Stimulated activated CD8-positive, alpha-beta memory T cell treated with anti-CD3 and anti-CD28 coated beads, Interleukin-12 subunit alpha, Interleukin-12 subunit beta, amount 100 ng/mL, for 1 hour (primary cell): ENCODE data around the gene YRDC.

Experiments used
- DNase-seq: peaks from one replicate; pipeline ENCODE4 v3.0.0-alpha.2; 2020; ENCODE audit warnings: low read depth

Gene YRDC, protein sequence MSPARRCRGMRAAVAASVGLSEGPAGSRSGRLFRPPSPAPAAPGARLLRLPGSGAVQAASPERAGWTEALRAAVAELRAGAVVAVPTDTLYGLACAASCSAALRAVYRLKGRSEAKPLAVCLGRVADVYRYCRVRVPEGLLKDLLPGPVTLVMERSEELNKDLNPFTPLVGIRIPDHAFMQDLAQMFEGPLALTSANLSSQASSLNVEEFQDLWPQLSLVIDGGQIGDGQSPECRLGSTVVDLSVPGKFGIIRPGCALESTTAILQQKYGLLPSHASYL

DNA sequence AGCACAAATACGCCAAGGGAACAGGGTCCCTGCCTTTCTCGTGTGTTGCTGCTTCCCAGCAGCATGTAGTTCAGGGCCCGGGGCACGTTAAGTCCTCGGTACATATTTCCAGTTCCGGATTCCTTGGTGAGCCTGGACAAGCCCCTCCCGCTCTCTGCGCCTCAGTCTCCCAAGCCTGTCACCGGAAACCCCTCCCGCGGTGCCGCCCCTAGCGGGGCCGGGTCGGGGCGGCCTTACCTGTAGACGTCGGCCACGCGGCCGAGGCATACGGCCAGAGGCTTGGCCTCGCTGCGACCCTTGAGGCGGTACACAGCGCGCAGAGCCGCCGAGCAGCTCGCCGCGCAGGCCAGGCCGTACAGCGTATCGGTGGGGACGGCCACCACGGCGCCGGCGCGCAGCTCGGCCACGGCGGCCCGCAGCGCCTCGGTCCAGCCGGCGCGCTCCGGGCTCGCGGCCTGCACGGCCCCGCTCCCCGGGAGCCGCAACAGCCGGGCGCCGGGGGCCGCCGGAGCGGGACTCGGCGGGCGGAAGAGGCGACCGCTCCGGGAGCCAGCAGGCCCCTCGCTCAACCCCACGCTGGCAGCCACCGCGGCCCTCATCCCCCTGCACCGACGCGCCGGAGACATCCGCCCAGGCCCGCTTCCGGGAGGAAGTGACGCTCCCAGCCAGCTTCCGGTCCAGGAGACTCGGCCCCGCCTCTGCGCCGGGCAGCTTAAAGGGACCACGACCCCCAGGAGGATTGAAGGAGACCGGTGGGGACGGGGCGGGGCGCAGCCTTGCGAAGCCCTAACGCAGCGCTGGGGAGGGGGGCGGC is at the start of gene YRDC, which contains the start of gene C1orf122:
Gene YRDC (minus strand): TSS at position 654 of the 814 bp plus-strand sequence. CDS start 28 bp downstream, at position 626.
Gene C1orf122 (plus strand): TSS at position 236 of the 814 bp plus-strand sequence. CDS start 615 bp downstream, outside the sequence.
- DNase-seq, result peak; percentile 89

DNA sequence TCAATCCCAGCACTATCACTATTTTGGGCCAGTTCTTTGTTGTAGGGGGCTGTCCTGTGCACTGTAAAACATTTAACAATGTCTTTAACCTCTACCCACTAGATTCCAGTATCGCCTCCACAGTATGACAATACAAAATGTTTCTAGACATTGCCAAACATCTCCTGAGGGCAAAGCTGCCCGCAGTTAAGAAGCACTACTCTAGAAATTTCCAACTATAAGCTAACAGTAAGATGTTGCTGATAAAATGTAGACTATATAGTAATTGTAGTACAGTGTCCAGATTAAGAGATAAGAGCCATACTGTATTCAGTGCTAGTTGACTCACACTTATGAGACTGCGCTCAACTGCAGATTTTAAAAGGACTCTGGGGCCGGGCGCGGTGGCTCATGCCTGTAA is 46.4 kb upstream of the YRDC start:
- DNase-seq, result no peak

DNA sequence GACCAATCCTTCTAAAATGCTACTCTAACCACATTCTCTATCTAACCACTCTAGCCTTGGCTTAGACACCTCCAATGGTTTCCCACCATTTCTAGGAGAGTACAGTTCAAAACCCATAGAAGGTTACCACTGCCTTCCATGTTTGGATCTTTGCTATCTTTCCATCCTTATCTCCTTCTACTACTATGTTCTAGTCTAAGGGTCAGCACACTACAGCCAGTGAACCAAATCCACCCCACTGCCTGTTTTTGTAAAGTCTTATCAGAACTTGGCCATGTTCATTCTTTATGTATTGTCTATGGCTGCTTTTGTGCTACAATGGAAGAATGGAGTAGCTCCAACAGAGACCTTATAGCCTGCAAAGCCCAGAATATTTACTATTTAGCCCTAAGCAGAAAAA is 45.1 kb upstream of the YRDC start:
- DNase-seq, result no peak

- DNase-seq, result no peak
Measured at GRCh38 chr1:37851782-37852210, 43.8 kb upstream of the YRDC start.

DNA sequence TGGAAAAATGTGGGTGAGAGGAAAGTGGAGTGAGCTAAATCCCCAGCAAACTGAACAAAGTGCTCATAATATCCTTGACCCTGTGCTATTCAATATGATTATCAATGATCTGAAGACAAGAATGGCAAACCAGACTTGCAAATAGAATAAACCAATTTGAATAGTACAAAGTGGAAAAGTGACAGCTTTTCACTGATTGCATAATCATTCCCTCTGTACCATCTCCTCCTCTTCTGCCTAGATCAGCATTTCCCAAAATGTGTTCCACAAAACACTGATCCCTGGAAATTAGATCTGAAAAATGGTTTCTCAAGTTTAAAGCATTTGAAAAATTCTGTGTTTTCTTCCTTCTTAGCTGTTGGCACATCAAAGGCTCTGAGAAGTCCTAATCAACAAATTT is 43.3 kb upstream of the YRDC start:
- no peak for DNase-seq

DNA sequence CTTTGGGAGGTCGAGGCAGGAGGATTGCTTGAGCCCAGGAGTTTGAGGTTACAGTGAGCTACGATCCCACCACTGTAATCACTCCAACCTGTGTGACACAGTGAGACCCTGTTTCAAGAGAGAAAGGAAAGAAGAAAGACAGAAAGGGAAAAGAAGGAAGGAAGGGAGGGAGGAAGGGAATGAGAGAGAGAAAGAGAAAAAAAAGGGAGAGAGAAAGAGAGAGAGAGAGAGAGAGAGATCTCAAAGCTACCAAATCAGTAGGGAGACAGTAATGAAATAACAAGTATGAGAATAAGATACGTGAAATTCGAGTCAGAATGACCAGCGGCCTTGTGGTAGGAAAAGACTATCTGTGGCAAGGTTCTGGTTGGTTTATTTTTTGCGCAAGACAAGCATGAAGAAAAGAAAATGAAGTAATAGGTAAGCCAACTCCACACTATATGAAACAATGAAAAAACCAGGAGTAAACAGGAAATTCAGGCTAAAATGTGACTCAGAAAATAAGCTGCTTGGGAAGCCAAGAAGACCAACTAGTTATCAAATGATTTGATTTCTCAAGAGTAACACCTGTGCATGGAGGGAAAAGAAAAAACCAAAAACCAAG is 42.4 kb upstream of the YRDC start:
- no peak for DNase-seq

- no peak for DNase-seq
Measured at GRCh38 chr1:37849480-37849879, 41.5 kb upstream of the YRDC start.

GRCh38 chr1:37846647-37847339 is 38.8 kb upstream of the YRDC start:
- no peak for DNase-seq

DNA sequence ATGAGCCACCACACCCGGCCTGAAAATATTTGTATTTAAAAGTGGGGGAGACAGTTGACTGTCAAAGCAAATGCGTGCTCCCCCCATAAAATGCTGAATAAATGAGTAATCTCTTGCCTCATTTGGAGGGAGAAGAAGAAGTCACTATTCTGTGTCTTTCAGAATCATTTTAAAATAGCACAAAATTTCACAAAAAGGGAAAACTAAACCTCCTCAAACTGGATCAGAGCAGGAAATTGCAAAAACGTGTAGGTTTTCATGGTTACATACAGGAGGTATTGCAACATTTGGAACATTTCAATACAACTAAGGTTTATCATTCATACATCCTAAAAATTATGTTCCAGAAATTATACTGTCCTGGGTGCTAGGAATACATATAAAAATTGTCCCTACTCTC is 37.8 kb upstream of the YRDC start:
- DNase-seq, result no peak

DNA sequence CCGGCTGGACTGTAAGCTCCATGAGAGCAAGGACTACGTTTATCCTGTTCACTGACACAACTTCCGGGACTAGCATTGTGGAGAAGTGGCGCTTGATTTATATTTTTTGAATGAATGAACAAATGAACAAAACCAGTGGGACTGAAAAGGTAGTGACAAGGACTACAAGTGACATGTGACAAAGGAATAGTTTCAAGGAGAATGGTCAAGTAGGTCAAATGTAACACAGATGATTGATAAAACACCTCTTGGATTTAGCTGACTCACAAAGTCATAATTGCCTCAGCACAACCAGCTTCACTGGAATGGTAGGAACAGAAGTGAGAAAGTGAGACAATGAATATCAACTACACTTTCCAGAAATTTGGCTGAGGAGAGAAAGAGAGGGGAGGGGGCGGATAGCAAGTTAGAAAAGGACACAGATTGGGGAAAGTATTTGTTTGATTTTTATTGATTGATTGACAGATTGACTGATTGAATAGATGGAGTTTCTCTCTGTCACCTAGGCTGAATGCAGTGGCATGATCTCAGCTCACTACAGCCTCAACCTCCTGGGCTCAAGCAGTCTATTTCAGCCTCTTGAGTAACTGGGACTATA is 37.1 kb upstream of the YRDC start:
- DNase-seq, result no peak

DNA sequence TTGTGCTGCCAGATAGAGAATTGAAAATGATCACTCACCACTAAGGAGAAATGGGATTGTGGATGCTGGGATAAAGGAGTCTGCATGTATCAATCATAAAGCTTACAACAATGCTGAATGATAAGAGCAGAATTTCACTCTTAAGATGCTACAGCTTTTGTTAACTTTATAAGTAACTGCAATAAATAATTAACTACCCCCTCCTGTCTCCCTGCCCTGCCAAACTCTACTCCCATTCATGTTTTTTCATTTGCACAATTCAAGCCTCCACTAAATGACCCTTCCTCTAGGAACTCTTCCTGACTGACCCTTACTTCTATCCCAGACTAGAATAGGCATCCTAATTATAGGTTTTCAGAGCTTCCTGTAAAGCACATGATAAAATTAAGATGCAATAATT is 36.5 kb upstream of the YRDC start:
- DNase-seq, result no peak

DNA sequence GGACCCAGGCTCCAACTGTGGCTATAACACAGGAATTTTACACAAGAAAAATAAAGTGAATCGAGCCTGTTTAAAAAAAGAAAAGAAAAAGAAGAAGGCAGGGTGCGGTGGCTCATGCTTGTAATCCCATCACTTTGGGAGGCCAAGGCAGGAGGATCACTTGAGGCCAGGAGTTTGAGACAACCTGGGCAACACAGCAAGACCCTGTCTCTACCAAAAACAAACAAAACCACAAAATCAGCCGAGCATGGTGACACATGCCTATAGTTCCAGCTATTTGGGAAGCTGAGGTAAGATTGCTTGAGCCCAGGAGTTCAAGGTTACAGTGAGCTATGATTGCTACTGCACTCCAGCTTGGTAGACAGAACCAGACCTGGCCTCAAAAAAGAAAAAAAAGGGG is 33.6 kb upstream of the YRDC start:
- DNase-seq, result no peak

- DNase-seq, result no peak
Measured at GRCh38 chr1:37840711-37841110, 32.7 kb upstream of the YRDC start.

DNA sequence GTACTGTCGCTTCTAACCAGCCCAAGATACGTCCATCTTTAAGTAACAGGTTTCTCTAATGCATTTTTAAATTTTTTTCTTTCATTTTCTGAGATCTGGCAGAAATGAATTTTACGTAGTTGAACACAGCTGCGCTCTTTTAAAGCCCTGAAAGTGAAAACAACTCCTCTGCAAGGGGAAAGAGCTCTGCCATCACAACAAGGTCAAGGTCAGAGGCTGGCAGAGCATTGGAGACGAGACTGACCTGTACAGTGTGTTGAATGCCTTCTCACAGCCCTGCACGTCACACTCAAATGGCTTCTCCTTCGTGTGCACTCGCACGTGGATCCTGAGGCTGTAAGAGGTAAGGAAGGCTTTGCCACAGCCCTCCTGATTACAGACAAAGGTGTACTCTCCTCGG is 31.7 kb upstream of the YRDC start:
- no peak for DNase-seq

- no peak for DNase-seq
Measured at GRCh38 chr1:37836788-37837187, 28.8 kb upstream of the YRDC start.

DNA sequence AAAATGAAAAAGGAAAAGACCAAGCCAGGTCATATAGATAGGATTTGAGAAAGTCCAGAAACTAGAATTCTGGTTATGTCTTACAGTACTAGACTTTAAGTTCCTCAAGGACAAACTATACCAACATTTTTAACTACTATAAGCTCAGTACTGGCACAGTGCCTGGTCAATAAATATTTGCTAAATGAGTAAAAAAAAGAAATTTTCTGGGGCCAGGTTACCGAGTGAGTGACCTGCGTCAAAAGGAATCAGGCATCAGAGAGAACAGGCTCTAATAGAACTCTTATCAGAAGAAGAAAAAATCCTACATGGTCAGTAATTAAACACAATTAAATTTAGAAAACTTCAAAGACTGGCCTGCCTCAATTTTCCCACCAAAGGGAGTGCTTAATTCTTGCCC is 23.8 kb upstream of the YRDC start:
- DNase-seq, result no peak

- DNase-seq, result no peak
Measured at GRCh38 chr1:37831109-37831508, 23.1 kb upstream of the YRDC start.

DNA sequence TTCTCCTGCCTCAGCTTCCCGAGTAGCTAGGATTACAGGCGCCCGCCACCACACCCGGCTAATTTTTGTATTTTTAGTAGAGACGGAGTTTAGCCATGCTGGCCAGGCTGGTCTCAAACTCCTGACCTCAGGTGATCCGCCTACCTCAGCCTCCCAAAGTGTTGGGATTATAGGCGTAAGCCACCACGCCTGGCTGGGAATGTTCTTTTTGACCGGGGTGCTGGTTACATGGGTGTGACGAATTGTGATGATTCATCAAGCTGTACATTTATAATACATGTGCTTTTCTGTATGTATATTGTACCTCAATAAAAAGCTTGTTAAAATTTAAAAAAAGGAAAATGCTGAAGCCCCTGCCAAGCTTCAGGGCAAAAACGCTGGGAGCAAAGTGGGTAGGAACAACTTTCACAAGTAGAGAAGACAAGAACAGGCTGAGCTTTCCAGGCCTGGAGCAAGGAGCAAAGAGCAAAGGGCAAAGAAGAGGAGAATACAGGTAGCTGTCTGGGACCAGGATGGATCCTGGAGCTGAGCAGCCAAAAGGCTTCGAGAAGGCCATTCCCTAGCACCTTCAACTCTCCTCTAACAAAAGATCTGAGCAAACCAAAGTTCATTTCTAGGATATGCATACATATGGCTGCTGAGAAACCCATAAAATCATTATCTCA is 20.5 kb upstream of the YRDC start:
- no peak for DNase-seq

DNA sequence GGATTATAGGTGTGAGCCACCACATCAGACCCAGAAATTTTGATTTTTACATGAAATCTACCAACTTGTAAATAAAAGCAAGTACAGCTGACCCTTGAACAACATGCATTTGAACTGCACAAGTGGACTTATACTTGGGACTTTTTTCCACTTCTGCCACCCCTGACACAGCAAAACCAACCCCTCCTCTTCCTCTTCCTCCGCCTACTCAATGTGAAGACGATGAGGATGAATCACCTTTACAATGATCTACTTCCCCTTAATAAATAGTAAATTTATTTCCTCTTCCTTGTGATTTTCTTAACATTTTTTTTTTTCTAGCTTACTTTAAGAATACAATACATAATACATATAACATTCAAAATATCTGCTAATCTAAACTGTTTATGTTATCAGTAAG is 17.5 kb upstream of the YRDC start:
- no peak for DNase-seq

DNA sequence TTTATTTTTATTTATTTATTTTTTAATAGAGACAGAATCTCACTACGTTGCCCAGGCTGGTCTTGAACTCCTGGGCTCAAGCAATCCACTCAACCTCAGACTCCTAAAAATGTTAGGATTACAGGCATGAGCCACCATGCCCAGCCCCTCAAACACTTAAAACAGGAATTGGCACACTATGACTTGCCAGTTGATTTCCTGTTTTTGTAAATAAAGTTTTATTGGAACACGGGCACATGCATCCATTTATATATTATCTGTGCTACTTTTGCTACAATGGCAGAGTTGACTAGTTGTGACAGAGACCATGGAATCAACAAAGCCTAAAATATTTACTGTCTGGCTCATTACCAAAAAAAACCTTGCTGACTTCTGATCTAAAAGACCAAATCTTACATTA is 16.0 kb upstream of the YRDC start:
- DNase-seq, result no peak
